WI38 (cell line): ENCODE results near the gene APBA1.

Experiments
- H3K4me3 ChIP-seq: 2 replicates; pipeline ENCODE4 v1.5.1; 2011; ENCODE audit warnings: low read depth, mild to moderate bottlenecking, control low read depth, low read length
- TF ChIP-seq, protein P1 (sequence below): IDR thresholded peaks from 2 replicates; pipeline ENCODE4 v1.5.1; 2012; ENCODE audit warnings: low read depth, mild to moderate bottlenecking, control low read depth, low read length

The APBA1 gene

DNA sequence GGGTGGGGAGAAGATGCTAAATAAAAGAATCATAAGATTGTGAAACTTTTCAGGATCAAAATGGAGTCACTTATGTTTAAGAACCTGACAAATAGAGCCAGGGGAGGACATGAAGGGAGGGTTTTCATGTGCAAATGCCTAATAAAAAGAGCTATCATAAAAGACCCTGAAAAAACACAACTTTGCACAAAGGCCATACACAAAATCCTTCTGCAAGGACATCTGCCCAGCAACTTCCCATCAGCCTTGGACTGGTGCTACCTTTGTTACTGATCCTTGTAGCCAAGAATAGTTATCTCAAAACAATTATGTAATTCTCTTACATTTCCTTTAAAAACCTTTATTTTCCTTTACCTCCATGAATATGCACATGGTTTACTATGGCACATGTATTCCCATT lies 63.0 kb downstream of the APBA1 start:
- no peak overlapping the region for H3K4me3 ChIP-seq
- TF ChIP-seq, protein P1, sequence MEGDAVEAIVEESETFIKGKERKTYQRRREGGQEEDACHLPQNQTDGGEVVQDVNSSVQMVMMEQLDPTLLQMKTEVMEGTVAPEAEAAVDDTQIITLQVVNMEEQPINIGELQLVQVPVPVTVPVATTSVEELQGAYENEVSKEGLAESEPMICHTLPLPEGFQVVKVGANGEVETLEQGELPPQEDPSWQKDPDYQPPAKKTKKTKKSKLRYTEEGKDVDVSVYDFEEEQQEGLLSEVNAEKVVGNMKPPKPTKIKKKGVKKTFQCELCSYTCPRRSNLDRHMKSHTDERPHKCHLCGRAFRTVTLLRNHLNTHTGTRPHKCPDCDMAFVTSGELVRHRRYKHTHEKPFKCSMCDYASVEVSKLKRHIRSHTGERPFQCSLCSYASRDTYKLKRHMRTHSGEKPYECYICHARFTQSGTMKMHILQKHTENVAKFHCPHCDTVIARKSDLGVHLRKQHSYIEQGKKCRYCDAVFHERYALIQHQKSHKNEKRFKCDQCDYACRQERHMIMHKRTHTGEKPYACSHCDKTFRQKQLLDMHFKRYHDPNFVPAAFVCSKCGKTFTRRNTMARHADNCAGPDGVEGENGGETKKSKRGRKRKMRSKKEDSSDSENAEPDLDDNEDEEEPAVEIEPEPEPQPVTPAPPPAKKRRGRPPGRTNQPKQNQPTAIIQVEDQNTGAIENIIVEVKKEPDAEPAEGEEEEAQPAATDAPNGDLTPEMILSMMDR = no peak

DNA sequence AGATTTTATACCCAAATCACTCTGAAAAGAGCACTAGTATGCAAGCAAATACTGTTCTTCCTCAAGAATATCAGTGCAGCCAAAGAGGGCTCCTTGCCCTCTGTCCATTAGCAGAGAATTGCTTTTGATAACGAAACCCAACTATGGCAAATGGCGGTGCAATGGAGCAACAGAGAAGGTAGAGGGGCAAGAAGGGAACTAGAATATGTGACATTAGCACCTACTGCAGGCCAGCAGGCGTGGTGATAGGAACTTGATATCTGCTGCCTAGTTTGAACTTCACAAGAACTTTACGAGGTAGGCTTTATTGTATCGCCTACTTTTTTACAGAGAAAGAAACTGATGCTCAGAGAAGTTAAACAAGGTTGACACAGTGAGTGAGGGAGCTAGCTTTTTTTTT lies 66.1 kb downstream of the APBA1 start:
- TF ChIP-seq, protein P1 = no peak
- H3K4me3 ChIP-seq = no peak overlapping the region

DNA sequence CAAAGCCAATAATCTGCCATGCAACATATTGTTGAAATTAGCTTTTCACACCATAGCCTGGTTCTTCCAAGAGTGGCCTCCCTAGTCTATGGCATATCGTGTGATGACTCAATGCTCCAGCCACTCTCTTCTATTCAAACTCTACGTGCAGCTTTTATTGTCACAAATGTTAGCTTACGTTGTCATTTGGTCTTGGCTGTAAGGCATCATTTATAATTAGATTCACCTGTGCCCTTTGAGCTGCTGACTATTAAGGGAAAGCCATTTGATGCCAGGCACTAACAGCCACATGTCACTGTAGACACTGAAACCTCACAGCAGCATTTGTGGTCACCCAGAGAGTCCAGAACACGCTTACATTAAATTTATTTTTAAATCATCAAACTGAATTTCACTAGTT lies 66.8 kb downstream of the APBA1 start:
- no peak overlapping the region for H3K4me3 ChIP-seq
- TF ChIP-seq, protein P1 = no peak

DNA sequence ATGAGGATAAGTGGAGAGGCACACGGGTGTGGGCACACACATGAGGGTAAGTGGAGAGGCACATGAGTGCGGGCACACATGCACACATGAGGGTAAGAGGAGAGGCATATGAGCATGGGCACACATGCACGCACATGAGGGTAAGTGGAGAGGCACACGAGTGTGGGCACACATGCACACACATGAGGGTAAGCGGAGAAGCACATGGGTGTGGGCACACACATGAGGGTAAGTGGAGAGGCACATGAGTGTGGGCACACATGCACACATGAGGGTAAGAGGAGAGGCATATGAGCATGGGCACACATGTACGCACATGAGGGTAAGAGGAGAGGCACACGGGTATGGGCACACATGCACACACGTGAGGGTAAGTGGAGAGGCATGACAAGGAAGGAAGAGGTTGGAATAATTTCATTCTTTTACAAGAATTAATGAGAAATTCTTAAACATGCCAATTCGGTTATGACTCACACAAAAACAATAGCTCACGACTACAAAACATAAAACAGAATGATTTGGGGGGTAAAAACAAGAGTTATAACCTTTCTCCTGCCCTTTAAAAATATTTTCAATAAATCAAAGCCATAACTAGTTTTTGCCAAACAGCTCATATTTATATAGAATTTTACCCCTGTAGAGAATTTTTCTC lies 67.5 kb downstream of the APBA1 start:
- H3K4me3 ChIP-seq = no peak overlapping the region
- TF ChIP-seq, protein P1 = no peak

DNA sequence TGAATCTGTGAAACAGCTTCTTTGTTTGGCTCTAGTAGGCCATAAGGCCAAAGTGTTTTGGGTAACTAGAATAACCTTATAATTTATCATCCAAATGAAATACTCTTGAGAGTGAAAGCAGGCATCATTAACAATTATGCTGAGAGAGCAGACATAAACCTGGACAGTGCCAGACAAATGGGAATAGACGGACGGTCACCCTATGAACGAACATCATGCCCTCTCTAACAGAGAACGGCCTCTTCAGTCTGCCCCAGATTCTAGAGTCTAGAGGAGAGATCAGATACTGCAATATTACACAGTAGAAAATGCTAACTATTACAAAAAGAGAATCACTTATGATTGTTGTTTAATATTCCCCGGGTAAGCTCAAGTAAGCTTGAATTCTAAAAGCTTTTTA lies 68.5 kb downstream of the APBA1 start:
- TF ChIP-seq, protein P1 = no peak
- no peak overlapping the region for H3K4me3 ChIP-seq

DNA sequence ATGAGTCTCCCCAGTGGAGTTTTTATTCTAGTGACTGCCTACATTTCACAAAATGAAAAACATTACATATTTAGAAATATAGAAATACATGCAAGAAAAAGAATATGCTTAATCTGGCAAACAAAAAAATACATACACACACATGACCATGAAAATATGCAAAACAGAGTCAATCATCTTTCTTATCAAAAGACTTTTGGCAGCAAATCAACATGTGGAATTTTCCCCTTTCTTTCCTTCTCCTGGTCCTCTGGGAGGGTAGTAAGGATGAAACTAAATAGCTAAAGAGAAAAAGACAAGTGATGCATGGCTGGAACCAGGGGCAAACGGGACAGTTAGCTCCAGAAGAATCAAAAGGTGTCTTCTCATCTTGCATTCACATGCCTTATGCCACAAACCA lies 69.4 kb downstream of the APBA1 start:
- no peak overlapping the region for H3K4me3 ChIP-seq
- TF ChIP-seq, protein P1 = no peak

DNA sequence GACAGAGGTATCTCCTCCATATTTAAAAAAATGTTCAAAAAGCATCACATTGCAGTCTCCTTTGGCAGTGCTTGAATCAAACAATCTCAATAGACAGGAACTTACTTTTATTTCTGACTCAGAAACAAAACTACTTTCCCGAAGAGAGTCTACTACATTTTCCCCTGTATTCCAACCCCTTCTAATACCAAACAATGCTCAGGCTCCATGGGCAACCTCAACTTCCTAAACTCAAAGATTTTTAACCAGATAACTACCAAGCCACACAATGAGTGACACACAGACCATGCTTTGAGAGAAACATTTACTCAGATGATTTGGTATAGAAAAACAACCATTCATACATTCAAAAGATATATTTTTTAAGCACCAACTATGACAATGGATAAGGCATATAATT lies 70.5 kb downstream of the APBA1 start:
- TF ChIP-seq, protein P1 = no peak
- no peak overlapping the region for H3K4me3 ChIP-seq
